Tibial nerve (tissue), 4 donors: ENCODE measurements around the gene EIF2A.

Experiments used
- EP300 ChIP-seq, 2 donors: sonication (generic); formaldehyde crosslinking; IDR thresholded peaks; one replicate each; pipeline ENCODE4 v1.6.1; 2017; ENCODE audit warnings: antibody characterized with exemption in 2 of 2, mild to moderate bottlenecking in 1 of 2
- POLR2A ChIP-seq, 2 donors: fragments of 450-650 bp; IDR thresholded peaks; one replicate each; pipeline ENCODE4 v1.6.1; 2017; ENCODE audit warnings: antibody characterized with exemption in 2 of 2, mild to moderate bottlenecking in 2 of 2, moderate library complexity in 2 of 2
- TF ChIP-seq, protein P1 (sequence below), 5 experiments: fragments of 200-600 bp in 3 of 5; fragments of 450-650 bp in 2 of 5; sonication (generic) in 3 of 5; IDR thresholded peaks; one replicate each; pipeline ENCODE4 v1.5.1; 2016 to 2019; ENCODE audit warnings: antibody characterized with exemption in 5 of 5, mild to moderate bottlenecking in 3 of 5, moderate library complexity in 2 of 5

DNA sequence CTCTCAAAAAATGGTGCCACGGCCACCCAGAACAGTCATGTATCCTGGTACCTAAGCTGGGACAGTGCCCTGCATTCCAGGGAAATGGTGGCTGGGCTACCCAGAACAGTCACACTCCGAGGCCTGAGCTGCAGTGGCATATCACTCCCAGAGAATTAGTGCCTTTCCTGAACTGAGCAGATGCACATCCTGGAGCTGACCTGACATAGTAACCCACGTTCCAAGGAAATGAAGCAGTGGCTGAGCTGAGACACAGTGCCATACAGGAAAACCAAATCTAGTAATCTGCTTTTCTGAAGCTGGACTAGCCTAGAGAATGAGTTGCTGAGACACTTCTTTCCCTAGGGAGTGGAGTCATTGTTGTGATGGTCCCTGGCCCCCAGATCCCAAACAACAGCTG is 42.1 kb upstream of the EIF2A start:
- TF ChIP-seq, protein P1, sequence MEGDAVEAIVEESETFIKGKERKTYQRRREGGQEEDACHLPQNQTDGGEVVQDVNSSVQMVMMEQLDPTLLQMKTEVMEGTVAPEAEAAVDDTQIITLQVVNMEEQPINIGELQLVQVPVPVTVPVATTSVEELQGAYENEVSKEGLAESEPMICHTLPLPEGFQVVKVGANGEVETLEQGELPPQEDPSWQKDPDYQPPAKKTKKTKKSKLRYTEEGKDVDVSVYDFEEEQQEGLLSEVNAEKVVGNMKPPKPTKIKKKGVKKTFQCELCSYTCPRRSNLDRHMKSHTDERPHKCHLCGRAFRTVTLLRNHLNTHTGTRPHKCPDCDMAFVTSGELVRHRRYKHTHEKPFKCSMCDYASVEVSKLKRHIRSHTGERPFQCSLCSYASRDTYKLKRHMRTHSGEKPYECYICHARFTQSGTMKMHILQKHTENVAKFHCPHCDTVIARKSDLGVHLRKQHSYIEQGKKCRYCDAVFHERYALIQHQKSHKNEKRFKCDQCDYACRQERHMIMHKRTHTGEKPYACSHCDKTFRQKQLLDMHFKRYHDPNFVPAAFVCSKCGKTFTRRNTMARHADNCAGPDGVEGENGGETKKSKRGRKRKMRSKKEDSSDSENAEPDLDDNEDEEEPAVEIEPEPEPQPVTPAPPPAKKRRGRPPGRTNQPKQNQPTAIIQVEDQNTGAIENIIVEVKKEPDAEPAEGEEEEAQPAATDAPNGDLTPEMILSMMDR (IDR thresholded peaks at IDR 0.05) = no peak
- TF ChIP-seq POLR2A (IDR thresholded peaks at IDR 0.05) (no peak), EP300 (IDR thresholded peaks at IDR 0.05) (no peak)
